ENCODE results near the gene RYR2.

- no peak for TF ChIP-seq POLR2A (IDR thresholded peaks at IDR 0.05)
- TF ChIP-seq, protein P1, sequence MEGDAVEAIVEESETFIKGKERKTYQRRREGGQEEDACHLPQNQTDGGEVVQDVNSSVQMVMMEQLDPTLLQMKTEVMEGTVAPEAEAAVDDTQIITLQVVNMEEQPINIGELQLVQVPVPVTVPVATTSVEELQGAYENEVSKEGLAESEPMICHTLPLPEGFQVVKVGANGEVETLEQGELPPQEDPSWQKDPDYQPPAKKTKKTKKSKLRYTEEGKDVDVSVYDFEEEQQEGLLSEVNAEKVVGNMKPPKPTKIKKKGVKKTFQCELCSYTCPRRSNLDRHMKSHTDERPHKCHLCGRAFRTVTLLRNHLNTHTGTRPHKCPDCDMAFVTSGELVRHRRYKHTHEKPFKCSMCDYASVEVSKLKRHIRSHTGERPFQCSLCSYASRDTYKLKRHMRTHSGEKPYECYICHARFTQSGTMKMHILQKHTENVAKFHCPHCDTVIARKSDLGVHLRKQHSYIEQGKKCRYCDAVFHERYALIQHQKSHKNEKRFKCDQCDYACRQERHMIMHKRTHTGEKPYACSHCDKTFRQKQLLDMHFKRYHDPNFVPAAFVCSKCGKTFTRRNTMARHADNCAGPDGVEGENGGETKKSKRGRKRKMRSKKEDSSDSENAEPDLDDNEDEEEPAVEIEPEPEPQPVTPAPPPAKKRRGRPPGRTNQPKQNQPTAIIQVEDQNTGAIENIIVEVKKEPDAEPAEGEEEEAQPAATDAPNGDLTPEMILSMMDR (IDR thresholded peaks at IDR 0.05) = no peak
- no peak for TF ChIP-seq POLR2AphosphoS5 (IDR thresholded peaks at IDR 0.05)
- TF ChIP-seq EP300 (IDR thresholded peaks at IDR 0.05; ENCODE audit: low read depth) = no peak
These were observed 310.8 kb downstream of the RYR2 start for GRCh38 chr1:237352747-237353146.
